ENCODE data around the gene CRYGB.
"Not testable (repeated sequence)": the region's sequence is repeated elsewhere in the genome, so short reads cannot be mapped to it uniquely, and the experiment has no call there.

Gene CRYGB

DNA sequence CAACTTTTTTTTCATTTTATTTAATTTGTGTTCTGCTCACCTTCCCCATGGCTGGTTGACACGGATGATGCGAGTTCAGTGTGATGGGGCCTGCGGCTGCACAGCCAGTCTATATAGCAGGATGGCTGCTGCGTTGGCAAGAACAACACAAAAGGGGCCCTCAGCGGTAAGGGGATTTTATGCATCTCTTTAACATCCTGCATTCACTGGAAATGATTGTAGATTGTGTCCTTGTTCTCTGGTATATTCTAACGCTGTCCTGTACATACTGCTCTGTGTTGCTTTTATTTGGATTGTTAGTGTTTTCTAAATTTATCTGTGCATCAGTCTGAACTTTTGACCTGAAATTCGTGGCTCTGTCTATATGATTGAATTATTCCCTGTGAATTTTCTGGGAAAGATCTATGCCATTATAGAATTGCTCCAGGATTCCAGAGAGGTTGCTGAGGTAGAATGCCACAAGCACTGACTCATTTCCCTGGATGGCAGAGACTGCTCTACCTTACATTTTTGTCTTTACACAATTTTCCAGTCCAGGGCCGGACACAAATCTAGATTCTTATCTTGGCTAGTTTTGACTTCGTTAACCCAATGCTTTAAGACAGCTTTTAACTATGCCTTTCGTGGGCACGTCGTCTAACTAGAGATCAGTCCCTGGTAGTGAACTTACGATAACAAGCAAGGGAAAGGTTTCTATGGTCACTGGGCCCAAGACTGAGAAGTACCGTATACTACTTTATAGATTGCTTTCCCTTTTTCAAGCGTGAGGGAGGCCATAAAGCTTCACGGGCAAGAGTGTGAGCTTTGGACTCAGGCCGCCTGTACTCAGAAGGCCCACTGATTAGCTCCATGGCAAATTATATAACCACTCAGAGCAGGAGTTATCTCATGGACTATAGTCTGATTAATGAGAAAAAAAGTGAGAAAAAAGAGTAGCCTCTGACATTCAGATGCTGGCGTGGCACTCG lies 15.9 kb downstream of the CRYGB start, which contains the start of gene CRYGC:
Gene CRYGC, minus strand, starts transcription at position 85 of the 968 bp plus-strand sequence. Its CDS starts 36 bp downstream, at position 49.
- no peak within 1 kb of the TSS for H3K4me3 ChIP-seq (ENCODE audit: low read depth, low read length)

DNA sequence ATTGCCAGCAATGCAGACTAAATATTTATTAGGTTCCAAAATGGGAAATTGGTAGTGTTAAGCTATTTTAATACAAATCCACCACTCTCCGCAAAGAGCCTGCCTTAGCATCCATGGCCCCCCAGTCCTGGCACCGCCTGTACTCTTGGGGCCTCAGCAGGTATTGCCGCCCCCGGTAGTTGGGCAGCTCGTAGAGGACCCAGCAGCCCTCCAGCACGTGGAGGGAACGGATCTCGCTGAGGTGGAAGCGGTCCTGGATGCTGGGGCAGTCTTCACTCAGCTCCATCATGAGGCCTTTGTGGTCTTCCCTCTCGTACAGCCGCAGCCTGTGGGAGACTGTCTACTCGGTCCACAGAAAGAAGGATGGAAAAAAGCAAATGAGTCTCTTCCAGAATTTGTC lies 17.8 kb downstream of the CRYGB start:
- no peak overlapping the region for H3K4me3 ChIP-seq (ENCODE audit: low read depth, low read length)
- TF ChIP-seq, protein P1, sequence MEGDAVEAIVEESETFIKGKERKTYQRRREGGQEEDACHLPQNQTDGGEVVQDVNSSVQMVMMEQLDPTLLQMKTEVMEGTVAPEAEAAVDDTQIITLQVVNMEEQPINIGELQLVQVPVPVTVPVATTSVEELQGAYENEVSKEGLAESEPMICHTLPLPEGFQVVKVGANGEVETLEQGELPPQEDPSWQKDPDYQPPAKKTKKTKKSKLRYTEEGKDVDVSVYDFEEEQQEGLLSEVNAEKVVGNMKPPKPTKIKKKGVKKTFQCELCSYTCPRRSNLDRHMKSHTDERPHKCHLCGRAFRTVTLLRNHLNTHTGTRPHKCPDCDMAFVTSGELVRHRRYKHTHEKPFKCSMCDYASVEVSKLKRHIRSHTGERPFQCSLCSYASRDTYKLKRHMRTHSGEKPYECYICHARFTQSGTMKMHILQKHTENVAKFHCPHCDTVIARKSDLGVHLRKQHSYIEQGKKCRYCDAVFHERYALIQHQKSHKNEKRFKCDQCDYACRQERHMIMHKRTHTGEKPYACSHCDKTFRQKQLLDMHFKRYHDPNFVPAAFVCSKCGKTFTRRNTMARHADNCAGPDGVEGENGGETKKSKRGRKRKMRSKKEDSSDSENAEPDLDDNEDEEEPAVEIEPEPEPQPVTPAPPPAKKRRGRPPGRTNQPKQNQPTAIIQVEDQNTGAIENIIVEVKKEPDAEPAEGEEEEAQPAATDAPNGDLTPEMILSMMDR (IDR thresholded peaks at IDR 0.05; ENCODE audit: borderline replicate concordance, insufficient read depth, low read depth, low read length) = no peak

More for the DNA sequence above, 15.9 kb downstream of the CRYGB start, which contains the start of gene CRYGC:
- TF ChIP-seq, protein P1 (IDR thresholded peaks at IDR 0.05; ENCODE audit: borderline replicate concordance, insufficient read depth, low read depth, low read length) = no peak

- TF ChIP-seq, protein P1 (IDR thresholded peaks at IDR 0.05; ENCODE audit: borderline replicate concordance, insufficient read depth, low read depth, low read length) = no peak
- H3K4me3 ChIP-seq (ENCODE audit: low read depth, low read length) = no peak overlapping the region
These were observed 18.9 kb downstream of the CRYGB start for GRCh38 chr2:208127090-208127489.

- TF ChIP-seq, protein P1 (IDR thresholded peaks at IDR 0.05; ENCODE audit: borderline replicate concordance, insufficient read depth, low read depth, low read length) = no peak
- no peak overlapping the region for H3K4me3 ChIP-seq (ENCODE audit: low read depth, low read length)
These were observed 20.7 kb downstream of the CRYGB start for GRCh38 chr2:208125251-208125650.

DNA sequence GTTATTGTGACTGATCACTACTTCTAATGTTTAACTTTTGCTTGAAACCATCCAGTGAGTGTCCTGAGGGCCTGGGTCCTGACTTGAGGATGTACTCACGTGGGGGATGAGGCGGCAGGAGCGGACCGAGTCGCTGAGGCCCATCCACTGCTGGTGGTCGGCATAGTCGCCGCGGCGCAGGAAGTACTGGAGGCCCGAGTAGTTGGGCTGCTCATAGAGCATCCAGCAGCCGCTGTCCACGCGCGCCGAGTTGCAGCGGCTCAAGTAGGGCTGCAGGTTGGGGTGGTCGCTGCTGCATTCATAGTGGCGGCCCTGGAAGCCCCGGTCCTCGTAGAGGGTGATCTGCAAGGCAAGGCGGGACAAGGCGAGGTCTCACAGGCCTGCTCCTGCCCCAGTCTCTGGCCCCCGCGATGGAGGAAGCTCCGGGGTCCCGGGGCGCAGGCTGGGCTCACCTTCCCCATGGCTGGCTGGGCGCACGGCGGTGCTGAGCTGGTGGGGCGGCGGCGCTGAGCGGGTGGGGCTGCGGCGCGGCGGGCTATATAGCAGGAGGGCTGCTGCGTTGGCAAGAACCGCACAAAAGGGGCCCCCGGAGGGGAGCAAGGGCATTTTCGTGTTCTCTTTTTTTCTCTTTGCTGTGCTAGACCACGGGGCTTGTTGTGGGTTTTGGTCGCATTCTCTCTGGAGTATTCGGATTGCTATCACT lies 21.8 kb downstream of the CRYGB start, which contains the start of gene CRYGD:
Gene CRYGD, minus strand, starts transcription at position 512 of the 703 bp plus-strand sequence. Its CDS starts 51 bp downstream, at position 461.
- H3K4me3 ChIP-seq (ENCODE audit: low read depth, low read length) = not testable (repeated sequence)

DNA sequence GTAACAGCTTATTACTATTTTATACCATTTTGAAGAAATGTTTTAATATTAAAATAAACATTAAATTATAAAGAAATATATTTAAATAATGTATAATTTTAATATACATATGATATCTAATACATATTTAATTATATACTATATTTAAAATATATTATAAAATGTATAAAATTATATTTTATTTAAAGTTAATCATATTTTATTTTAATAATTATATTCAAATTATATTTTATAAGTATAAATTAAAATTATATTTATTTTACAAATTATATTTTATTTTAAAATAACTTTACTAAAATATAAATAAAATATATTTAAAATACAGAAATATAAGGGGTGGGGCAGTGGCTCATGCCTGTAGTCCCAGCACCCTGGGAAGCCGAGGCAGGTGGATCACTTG lies 23.7 kb downstream of the CRYGB start:
- H3K4me3 ChIP-seq (ENCODE audit: low read depth, low read length) = no peak overlapping the region
- TF ChIP-seq, protein P1 (IDR thresholded peaks at IDR 0.05; ENCODE audit: borderline replicate concordance, insufficient read depth, low read depth, low read length) = no peak

- TF ChIP-seq, protein P1 (IDR thresholded peaks at IDR 0.05; ENCODE audit: borderline replicate concordance, insufficient read depth, low read depth, low read length) = no peak
- no peak overlapping the region for H3K4me3 ChIP-seq (ENCODE audit: low read depth, low read length)
These were observed 27.0 kb downstream of the CRYGB start for GRCh38 chr2:208118918-208119317.

DNA sequence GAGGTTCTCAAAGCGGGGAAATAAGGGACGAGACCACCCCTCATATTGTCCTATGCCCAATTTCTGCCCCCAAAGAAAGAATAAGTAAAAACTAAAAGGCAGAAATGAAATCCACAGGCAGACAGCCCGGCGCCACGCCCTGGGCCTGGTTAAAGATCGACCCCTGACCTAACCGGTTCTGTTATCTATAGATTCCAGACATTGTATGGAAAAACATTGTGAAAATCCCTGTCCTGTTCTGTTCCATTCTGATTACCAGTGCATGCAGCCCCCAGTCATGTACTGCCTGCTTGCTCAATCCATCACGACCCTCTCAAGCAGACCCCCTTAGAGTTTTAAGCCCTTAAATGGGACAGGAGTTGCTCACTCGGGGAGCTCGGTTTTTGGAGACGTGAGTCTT lies 28.6 kb downstream of the CRYGB start:
- H3K4me3 ChIP-seq (ENCODE audit: low read depth, low read length) = not testable (repeated sequence)

All from GM12875 (cell line).